SK-N-SH (cell line): ENCODE data around the gene PPP3R2.

Experiments used
- CHD2 ChIP-seq: fragments of 150-350 bp; IDR thresholded peaks from 2 replicates; pipeline ENCODE4 v1.6.1; 2018; ENCODE audit warnings: low read length; ENCODE audit not compliant: partially characterized antibody
- CTCF ChIP-seq: fragments of 200-600 bp; sonication (generic); IDR thresholded peaks from 2 replicates; pipeline ENCODE4 v1.6.1; 2017; ENCODE audit warnings: antibody characterized with exemption, mild to moderate bottlenecking, moderate library complexity
- FOSL2 ChIP-seq: IDR thresholded peaks from 2 replicates; pipeline ENCODE4 v1.4.0; 2012; ENCODE audit warnings: low read depth, mild to moderate bottlenecking, moderate library complexity, borderline replicate concordance
- GATA2 ChIP-seq: sonication (generic); formaldehyde crosslinking; IDR thresholded peaks from 2 replicates; pipeline ENCODE4 v1.5.0; 2020; ENCODE audit warnings: mild to moderate bottlenecking, missing genetic modification reagents
- JUND ChIP-seq: IDR thresholded peaks from 2 replicates; pipeline ENCODE4 v1.4.0; 2012
- MXI1 ChIP-seq: IDR thresholded peaks from 2 replicates; pipeline ENCODE4 v1.6.1; 2012; ENCODE audit warnings: mild to moderate bottlenecking, low read depth, low read length, improper control_type of control experiment
- NFIC ChIP-seq: IDR thresholded peaks from 2 replicates; pipeline ENCODE4 v1.4.0; 2012; ENCODE audit warnings: borderline replicate concordance
- POLR2AphosphoS5 ChIP-seq: IDR thresholded peaks from 2 replicates; pipeline ENCODE4 v1.6.1; 2012; ENCODE audit warnings: low read depth, low read length
- RAD21 ChIP-seq: IDR thresholded peaks from 2 replicates; pipeline ENCODE4 v1.6.1; 2012; ENCODE audit warnings: mild to moderate bottlenecking, low read length
- REST ChIP-seq: IDR thresholded peaks from 2 replicates; pipeline ENCODE4 v1.6.1; 2012; ENCODE audit warnings: mild to moderate bottlenecking, low read depth, low read length, moderate library complexity
- TAF1 ChIP-seq: IDR thresholded peaks from 2 replicates; pipeline ENCODE4 v1.6.1; 2012; ENCODE audit warnings: low read depth, mild to moderate bottlenecking, low read length, moderate library complexity, borderline replicate concordance
- TCF12 ChIP-seq: IDR thresholded peaks from 2 replicates; pipeline ENCODE4 v1.4.0; 2012
- TEAD4 ChIP-seq: IDR thresholded peaks from 2 replicates; pipeline ENCODE4 v1.4.0; 2012; ENCODE audit warnings: mild to moderate bottlenecking, borderline replicate concordance; ENCODE audit not compliant: insufficient read depth
- ZBTB33 ChIP-seq: IDR thresholded peaks from 2 replicates; pipeline ENCODE4 v1.4.0; 2012; ENCODE audit warnings: low read depth, borderline replicate concordance

GRCh38 chr9:101628173-101628572 lies 33.4 kb upstream of the PPP3R2 start:
- TF ChIP-seq TEAD4 (no peak), CTCF (no peak), CHD2 (no peak), MXI1 (no peak), ZBTB33 (no peak), POLR2AphosphoS5 (no peak), JUND (no peak), TAF1 (no peak), GATA2 (CRISPR knock-in tag) (no peak), RAD21 (no peak), FOSL2 (no peak), NFIC (no peak), REST (peak; percentile 92), TCF12 (no peak)
